ENCODE measurements around the gene CDH4. TPM values are rescaled to one million over a fixed set of nuclear protein-coding genes. Genes with fewer than 3 reads are reported as not detected.

The CDH4 gene
- total and polyA plus RNA-seq, 9 of the 15 experiments (the other 6 are each of a cell fraction or from before 2014, with no cell fraction given) = 0.04 TPM; not detected in 8

GRCh38 chr20:61333484-61334108, 81.5 kb downstream of the CDH4 start:
- Histone ChIP-seq H4K20me1 (replicated peaks; ENCODE audit: control insufficient read depth, insufficient read depth, low read length) (no peaks in the 10 kb centered on the region; the same call in 1 of the 2 replicates), H3K4me2 (ENCODE audit: insufficient read depth, low read length) (no peak overlapping the region), H3K27ac (ENCODE audit: extremely low read depth, low read depth, low read length) (no peak overlapping the region), H3K9me1 (ENCODE audit: control insufficient read depth, insufficient read depth, low read length) (no peaks in the 10 kb centered on the region), H3K9me3 (replicated peaks; ENCODE audit: control insufficient read depth, insufficient read depth, low read depth, low read length) (no peaks in the 10 kb centered on the region), H3K9ac (ENCODE audit: insufficient read depth in 1 of 2, low read depth in 2 of 2, low read length in 2 of 2) (no peak overlapping the region), H3K4me1 (replicated peaks in 1 of 2; ENCODE audit: control insufficient read depth in 2 of 2, insufficient read depth in 2 of 2, low read length in 2 of 2) (peaks cover 0 to 4% of the 10 kb centered on the region in 2 experiments; a peak in 2 of 5 replicates), H3K36me3 (ENCODE audit: control insufficient read depth, insufficient read depth, low read length) (no peaks in the 10 kb centered on the region), H3K27me3 (ENCODE audit: control insufficient read depth in 2 of 2, insufficient read depth in 2 of 2, low read length in 2 of 2) (peaks cover 0 to 9% of the 10 kb centered on the region in 2 experiments; a peak in 2 of 5 replicates), H3K79me2 (ENCODE audit: control insufficient read depth, insufficient read depth, low read length) (no peaks in the 10 kb centered on the region), H3K4me3 (no peak overlapping the region), H2AFZ (ENCODE audit: low read depth, low read length) (no peak overlapping the region)
- ChIA-PET CTCF (ENCODE audit: low intra/inter-chr PET ratio) (no interaction called here), POLR2A (interaction anchor here (0.7 to 0.8 kb wide), 2 partner anchors 13 to 24 kb away, joined by 3 read pairs; no protein-coding TSS in a partner anchor)
- no peak for FAIRE-seq
- no peak for ATAC-seq
- 2% methylated on average over 8 of the region's 9 CpGs for WGBS (ENCODE audit: insufficient coverage, low coverage, missing lambda C conversion rate)
- no TSS peak for BruUV-seq (replicated peaks)
- no peak for DNase-seq (ENCODE audit: extremely low read depth in 1 of 4, low spot score in 3 of 4)
- in situ Hi-C loops (cut with MboI) (no loop called here), intact Hi-C loops (cut with micrococcal nuclease) (no loop called here)
- TF ChIP-seq FOSL1 (tag; conservative IDR thresholded peaks at IDR 0.05) = no peak
- TF ChIP-seq ZBTB49 (CRISPR knock-in tag; IDR thresholded peaks at IDR 0.05; ENCODE audit: borderline replicate concordance) = no peak
- no peak for TF ChIP-seq ZC3H4 (CRISPR knock-in tag; IDR thresholded peaks at IDR 0.05; ENCODE audit: borderline replicate concordance)
- no peak for TF ChIP-seq ZNF584 (CRISPR knock-in tag; IDR thresholded peaks at IDR 0.05; ENCODE audit: low read depth)
- no peak for TF ChIP-seq BDP1 (IDR thresholded peaks at IDR 0.05; ENCODE audit: insufficient read depth, insufficient read length)
- TF ChIP-seq L3MBTL2 (IDR thresholded peaks at IDR 0.05) = no peak
- no peak for TF ChIP-seq ATF7 (IDR thresholded peaks at IDR 0.05)
